HG03439 (cell line): Measurements from ENCODE around the gene ATG16L2.
"Not testable (repeated sequence)": the region's sequence is repeated elsewhere in the genome, so short reads cannot be mapped to it uniquely, and the experiment has no call there.

ENCODE experiments used
- ATAC-seq: cut with Tn5 transposase; IDR thresholded peaks from one replicate; pipeline ENCODE4 v1.9.1; 2021; ENCODE audit warnings: mild to moderate bottlenecking, moderate library complexity; ENCODE audit not compliant: unreplicated experiment

Gene ATG16L2

DNA sequence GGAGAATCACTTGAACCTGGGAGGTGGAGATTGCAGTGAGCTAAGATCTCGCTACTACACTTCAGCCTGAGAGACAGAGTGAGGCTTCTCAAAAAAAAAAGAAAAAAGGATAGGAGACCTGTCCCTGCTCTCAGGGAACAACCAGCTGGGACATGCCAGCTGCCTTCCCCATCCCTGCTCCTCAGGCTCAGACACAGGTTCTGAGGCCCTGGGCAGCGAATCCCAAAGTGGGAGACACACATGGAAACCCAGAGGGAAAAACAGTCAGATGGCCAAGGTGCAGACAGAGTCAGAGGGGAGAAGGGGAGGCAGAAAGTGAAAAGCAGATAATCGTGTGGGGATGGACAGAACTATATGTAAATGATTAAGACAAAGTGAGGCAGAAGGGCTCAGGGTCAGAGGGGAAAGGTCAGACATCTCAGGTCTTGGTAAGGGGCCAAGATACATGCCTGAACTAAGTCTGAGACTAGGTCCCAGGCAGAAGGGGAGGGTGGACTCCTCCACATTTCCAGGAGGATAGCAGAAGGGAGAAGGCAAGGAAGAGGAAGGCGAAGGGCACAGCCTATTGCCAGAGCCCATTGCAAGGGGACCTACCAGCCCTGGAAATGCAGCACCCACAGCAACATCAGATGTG, 34.6 kb upstream of the ATG16L2 start:
- no peak for ATAC-seq

DNA sequence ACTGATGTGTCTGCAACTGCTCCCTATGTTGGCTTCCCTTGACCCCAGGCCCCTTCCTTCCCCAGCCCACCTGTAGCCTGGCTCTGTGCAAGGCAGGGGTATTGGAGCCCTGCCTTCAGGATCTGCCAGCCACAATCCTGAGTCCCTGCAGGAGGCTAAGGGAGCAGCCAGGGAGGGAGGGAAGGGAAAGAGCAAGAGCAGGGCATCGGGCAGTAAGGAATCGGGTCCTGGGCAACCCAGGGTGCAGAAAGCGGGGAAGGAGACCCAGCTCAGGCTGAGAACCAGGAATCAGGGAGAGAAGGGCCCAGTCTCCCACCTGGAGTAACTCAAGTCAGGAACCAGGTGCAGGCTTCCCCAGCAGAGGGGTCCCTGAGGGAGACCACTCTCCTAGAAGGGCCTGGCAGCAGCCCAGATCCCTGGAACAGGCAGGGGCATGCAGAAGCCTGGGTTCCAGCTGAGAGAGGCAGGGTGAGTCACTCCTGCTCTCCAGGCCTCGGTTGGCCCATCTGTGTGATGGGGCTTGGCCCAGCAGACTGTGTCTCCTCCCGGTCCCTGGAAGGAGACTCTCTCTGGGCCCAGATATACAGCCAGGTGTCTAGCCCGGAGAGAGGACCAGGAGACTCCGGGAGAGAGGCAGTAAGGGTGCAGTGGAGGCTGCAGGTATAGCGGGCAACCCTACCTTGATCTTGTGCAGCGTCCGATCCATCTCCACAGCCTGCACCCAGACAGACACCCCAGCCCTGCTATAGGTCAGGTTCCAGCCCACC, 33.7 kb upstream of the ATG16L2 start:
- ATAC-seq: no peak

DNA sequence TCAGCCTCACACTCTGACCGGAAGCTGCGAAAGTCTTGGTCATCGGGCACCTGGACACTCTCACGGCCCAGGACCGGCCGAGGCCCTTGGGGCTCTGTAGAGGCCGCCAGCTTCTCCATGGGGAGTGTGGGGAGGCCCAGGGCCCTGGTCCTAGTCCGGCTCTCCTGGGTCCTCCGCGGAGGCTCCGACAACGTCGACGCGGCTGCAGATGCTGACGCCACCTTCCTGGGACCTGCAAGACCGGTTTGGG, 33.2 kb upstream of the ATG16L2 start:
- no peak for ATAC-seq

DNA sequence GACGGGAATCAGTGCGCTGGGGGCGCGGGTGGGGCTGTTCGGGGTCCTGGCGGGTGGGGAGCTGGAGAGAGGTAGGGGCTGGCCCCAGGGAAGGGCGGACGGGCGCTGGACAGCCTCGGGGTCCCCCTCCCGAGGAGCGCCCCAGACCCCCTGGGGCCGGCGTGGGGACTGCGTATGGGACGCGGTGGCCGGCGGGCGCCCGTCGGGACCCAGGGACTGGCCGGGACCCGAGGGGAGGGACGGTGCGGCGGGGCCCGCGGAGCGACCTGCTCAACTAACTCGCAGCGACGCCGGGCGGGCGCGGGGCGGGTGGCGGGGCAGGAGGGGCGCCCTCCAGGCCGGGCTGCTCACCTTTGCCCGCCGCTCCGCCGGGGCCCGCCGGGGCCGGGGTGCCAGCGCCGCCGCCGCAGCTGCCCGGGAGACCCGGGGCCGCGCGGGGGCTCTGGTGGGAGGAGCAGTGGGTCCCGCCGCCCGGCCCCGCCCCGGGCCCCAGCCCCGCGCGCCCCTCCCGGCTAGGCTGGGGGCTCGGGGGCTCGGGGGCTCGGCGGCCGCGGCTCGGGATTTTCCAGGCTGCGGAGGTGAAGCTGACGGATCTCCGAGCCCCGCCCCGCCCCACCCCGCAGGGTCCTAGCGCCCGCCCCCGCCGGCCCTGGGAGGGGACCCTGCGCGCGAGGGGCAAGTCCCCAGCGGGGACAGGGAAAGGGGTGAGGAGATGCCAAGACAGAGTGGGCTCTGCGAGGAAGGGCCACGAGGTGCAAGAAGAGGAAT, 32.7 kb upstream of the ATG16L2 start:
- no peak for ATAC-seq

DNA sequence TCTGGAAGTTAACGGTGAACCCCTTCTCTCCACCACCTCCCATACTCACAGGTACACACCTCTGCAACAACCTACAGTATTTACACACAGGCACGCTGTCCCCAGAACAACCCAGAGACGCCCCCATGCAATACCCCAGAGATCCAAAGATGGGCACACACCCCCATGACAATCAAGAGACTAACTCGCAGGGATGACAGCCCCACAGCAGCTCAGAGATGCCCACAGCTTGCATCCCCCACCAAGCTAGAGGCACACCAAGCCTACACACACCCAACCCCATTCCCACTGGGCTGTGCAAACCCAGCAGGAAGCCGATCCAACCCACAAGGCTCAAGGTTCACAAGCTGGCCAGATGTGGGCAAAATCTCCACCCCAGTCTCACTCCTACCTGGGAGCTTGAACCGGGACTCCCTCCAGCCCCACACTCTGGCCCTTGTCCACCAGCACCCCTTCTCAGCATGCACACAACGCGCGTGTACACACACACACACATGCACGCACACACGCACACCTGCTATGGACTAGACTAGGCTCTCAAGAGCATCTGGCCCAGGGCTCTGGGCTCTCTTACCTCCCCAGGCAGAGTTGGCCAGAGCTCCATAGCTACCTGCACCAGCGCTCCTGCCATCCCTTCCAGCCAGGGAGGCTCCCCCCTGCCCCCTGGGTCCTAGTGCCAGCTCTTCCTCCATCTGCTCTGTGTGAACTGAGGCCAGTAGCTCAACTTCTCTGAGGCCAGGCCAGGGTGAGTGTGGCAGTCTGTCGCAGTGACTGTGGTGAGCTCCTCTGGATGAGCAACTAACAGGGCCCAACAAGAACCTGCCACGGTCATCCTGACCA, 31.9 kb upstream of the ATG16L2 start:
- ATAC-seq: no peak

DNA sequence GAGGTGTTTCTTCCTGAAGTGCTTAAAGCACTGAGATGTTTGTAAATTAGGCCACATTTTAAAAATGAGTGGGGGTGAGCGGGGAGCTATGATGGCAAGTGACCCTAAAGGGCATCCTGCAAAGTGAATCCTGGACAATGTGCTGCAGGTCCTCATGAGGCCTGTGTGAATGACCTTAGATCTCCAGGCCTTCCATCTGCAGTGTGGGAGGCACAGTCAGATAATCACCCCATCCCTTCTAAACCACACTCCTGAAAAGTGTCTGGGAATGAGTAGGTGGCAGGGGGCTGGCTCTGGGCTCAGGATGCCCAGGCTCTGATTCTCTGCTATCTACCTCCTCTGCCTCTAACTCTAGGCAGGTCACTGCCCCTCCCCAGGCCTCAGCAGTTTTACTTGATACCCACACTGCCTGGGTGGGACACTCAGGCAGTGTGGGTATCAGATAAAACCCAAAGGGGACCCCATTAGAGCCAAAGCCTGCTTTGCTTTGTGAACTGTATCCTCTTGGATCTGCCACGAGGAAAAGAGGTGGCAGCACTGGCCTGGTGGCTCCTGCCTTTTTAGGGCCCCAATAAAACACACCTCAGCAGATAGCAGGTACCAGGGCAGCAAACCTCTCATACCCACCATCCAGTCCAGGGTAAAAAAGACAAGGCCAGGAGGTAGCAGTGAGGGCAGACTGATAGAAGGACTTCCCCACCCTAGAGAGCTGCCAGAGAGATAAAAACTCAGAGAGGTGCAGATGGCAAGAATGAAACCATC, 30.9 kb upstream of the ATG16L2 start:
- ATAC-seq: no peak

DNA sequence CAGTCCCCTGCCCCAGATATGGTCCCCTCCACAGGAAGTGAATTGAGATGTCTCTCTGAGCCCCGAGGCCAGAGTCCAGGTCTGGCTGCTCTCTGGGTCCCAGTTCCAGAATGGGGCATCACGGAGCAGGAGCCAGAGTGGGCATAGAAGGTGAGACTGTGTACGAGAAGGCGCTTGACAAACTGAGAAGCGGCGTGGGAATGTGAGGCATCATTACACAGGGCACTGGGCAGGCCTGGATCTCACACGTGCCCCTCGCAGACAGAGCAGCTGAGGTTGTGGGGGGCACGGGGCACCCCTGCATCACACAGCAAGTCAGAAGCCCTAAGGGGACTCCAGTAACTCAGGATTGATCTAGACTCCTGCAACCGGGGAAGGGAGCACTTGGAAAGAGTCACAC, 29.5 kb upstream of the ATG16L2 start:
- ATAC-seq: no peak

DNA sequence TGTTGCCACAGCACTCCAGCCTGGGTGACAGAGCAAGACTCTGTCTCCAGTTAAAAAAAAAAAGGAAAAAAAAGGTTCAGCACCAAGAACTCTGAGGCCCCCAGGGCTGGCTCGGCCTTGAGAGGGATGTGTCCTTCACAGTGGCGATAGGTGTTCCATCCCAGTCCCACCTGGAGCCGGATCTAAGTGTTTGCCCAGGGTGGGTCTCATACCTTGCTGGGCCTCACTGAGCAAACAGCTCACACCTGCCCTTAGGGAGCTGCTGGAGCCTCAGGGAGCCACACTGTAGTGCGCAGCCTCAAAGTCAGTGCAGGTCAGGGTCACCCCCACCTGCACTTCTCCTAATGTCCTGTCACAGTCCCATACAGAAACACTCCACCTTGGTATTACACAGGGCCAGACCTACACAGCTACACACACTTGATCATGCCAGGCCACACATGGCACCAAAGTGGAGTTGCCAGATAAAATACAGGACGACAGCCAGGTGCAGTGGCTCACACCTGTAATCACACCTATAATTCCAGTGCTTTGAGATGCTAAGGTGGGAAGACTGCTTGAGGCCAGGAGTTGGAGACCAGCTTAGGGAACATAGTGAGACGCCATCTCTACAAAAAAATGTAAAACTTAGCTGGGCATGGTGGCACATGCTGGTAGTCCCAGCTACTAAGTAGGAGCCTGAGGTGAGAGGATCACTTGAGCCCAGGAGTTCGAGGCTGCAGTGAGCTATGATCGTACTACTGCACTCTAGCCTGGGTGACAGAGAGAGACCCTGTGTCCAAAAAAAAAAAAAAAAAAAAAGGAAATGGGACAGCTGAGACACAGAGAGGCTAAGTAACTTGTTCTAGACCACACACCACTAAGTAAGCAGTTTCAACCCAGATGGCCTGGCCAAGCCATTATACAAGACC, 27.7 kb upstream of the ATG16L2 start:
- ATAC-seq: no peak

DNA sequence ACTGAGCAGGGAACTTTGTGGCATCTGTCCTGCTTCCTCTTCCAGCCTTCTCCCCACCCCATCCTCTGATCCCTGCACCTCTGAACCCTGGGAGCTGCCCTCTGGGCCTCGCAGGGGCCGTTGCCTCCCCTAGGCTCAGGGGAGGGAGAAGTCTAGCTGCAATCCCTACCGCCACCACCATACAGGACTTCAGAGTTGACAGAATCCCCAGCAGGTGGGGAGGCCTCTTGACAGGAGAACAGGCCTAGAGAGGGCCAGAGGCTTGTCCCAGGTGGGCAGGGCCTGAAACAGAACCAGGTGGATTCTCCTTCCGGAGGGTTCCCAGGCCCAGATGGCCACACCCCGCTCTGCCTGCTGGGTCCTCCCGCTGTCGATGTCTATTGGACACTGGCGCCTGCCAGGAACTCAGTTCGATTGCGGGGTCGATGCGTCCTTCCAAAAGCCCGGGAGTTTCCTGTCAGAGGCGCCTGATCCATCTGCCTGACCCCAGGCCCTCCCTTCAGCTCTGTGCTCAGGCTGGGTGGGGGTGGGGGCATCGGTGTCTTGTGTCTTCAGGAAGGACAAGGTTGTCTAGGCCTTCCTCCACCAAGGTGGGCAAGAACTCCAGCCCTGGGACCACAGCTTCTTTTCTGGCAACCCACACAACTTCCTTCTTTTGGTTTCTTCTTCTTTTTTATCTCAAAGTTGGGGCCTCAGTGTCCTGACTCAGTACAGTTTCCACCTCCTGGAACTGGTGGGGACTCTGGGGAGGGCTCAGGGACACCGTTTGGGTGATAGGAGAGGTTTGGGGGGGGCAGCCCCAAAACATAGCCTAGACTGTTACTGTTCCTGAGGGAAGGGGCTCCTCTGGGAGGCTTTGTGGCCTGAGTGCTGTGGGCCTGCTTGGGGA, 26.8 kb upstream of the ATG16L2 start:
- ATAC-seq: no peak

DNA sequence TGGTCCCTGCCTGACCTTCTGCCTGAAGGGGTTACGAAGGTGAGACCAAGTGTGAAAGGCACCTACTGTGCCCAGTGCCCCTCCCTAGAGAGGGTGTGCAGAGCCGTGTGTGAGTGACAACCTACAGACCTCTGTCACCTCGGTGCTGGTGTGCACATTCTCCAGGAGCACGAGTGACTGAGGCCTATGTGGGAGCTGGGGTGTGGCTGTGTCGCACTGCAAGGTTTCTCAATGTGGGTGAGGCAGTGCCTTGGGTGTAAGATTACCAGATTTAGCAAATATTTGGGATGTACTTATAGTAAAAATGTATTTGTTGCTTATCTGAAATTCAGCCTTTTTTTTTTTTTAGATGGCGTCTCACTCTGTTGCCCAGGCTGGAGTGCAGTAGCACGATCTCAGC, 26.0 kb upstream of the ATG16L2 start:
- ATAC-seq: no peak

DNA sequence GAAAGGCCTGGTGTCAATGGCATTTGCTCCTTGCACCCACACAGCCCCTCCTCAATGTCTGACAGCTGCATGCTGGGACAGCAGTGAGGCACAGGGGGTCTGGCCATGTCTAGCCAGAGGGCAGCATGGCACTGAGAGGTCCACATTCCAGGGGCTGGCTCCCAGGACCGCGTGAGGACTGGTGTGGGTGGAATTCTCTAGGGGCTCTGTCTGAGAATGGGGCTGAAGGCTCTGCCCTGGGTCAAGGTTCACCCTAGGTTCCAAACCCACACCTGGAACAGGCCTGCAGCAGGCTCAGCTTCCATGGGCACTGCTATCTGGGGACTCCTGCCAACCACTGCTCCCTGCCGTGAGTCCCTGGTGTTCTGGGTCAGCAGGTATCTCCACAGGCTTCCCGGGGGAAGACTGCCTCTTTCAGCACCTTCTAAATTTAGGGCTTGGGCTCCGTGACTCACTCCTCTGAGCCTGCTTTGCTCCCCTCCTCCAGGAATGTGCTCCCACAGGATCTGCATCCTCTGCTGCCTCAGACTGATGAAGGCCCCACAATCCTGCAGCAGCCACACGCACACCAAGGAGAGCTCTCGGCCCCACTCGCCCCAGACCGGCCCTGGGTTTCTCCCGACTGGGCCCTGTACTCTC, 24.6 kb upstream of the ATG16L2 start:
- ATAC-seq: no peak

DNA sequence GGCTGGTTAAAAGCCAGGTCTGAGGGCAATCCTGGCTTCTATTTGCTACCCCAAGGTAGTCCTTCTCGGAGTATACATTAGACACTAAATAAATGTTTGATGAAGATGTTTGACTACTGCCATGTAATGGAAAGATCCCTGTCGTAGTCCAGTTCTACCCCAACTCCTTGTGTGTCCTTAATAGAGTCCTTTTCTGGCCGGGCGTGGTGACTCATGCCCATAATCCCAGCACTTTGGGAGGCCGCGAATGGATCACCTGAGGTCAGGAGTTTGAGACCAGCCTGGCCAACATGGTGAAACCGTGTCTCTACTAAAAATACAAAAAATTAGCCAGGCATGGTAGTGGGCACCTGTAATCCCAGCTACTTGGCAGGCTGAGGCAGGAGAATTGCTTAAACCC, 23.0 kb upstream of the ATG16L2 start:
- not testable (repeated sequence) for ATAC-seq

DNA sequence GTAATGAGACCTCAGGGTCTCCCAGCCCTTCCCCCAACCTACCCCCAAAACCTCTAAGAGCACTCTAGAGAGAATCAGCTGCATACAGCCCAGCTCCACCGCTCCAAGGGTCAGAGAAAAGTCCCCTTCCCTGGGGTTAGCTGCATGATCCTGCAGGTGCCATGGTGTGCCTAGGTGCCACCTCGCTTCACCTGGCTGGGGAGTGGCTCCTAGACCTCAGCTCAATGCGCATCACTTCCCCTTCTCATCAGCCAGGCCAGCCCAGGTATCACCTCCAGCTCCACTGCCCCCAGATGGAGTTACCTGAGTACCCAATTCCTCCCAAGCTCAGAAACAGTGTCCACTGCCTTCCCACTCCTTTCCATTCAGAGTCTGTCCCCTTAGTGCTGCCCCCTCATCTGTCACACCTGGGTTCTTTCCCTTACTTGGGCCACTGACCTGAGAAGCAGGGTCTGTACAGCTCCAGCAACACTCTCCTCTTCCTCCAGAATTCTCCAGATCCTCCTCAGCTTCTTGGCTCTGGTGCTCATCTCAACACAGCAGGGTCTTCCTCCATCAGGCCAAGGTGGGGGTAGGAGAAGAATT, 21.7 kb upstream of the ATG16L2 start:
- ATAC-seq: no peak

DNA sequence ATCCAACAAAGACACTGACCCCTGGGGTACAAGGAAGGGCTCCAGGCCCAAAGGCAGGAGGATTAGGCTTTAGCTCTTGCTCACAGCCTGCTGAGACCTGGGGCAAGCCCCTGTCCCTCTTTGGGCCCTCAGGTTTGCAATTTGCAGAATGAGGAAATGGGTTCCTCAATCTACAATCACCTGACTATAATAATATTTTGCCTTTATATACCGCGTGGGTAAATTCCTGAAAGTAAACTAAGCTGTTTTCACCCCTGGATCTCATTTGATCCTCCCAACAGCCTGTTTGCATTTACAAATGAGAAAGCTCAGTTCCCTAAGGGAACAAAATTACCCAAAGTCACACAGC, 21.2 kb upstream of the ATG16L2 start:
- ATAC-seq: no peak

DNA sequence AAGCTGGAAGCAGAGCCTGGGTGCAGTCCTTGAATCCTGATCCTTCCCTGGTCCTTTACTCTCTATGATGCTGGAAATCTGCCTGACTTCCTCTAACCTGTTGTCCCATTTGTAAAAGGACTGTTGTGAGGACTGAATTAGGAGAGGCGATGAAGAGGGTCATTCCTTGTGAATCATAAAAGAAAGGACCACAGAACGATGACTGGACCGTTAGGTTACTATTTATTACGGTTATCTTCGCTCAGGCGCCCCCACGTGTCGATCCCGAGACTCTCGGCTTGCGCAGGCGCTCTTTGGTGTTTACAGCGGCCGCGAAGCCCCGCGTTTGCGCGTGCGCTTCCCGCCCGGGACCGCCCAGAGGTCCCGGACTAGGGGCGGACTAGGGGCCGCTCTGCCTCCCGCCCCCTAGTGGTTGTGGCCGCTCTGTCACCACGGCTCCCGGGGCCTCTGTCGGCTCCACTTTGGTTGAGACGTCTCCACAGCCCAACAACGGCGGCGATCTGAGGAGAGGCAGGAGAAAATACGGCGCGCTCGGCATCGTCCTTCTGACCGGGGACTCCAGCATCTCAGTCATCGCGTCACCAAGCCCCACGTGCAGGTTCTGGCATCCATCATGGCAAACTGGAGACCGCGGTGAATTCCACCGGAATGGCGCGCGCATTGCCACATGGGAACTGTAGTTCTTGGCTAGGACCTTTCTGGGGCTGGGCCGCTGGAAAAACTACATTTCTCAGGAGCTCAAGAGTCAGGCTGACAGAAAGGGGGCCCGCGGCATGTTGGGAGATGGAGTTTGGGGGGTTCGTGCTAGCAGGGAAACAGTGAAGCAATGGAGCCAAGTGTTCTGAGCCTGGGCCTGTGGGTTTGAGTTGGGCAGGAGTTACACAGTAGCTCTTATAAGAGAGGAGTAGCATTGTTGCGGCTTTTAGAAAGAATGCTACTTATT, 20.5 kb upstream of the ATG16L2 start, which contains the start of gene STARD10:
Gene STARD10 (minus strand): TSS at position 623 of the 943 bp plus-strand sequence. CDS start 12,866 bp downstream, outside the sequence.
- ATAC-seq: peak; percentile 87

DNA sequence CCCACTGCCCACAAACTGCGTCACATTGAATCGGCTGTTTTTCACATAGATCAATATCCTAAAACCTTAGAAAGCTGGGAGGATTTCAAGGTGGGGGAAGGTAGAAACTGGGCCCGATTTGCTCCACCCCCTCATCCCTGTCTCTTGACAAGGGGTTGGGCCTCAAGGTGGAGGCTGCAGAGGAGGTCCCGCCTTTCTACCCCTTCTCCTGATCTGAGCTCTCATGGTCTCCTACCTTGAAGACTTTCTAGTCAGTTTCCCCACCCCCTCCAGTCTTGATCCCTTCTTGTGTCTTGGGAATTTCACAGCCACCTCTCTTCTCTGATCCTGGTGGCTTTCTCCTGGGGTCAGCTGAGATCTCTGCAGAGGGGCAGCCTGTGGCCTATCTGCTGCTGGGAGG, 15.8 kb upstream of the ATG16L2 start:
- no peak for ATAC-seq

DNA sequence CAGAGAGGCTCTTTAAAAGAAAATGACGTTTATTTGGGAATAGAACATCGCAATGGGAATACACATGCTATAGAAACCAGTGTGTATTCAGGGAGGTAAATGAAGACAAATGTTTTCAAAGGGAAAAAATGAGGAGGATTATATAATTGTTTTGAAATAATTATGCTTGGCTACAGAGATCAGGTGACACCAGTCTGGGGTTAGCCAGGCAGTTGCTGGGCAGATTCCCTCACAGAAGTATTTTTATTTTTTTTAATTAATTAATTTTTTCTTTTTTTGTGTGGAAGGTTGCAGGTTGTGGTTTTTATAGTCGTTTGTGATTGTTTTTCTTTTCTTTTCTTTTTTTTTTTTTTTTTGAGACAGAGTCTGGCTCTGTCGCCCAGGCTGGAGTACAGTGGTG, 14.8 kb upstream of the ATG16L2 start:
- ATAC-seq: no peak
